Tibial nerve (tissue), 4 donors: ENCODE results near the gene PREPL. TPM values are rescaled to one million over a fixed set of nuclear protein-coding genes. Genes with fewer than 3 reads are reported as not detected.
"Not testable (repeated sequence)": the region's sequence is repeated elsewhere in the genome, so short reads cannot be mapped to it uniquely, and the experiment has no call there.

Experiments used
- DNase-seq, 2 donors: peaks; one replicate each; pipeline ENCODE4 v3.0.0-alpha.2; 2019; ENCODE audit warnings: low spot score in 2 of 2
- H3K27ac ChIP-seq, 4 donors: fragments of 200-600 bp; sonication (generic) in 3 of 4; one replicate each; pipeline ENCODE4 v1.5.1; 2017 to 2019; ENCODE audit warnings: mild to moderate bottlenecking in 1 of 4
- H3K27me3 ChIP-seq, 2 donors: fragments of 200-600 bp; sonication (generic) in 1 of 2; one replicate each; pipeline versions ENCODE4 v1.5.1 to v1.6.0; 2017 to 2019
- H3K36me3 ChIP-seq, 3 donors: fragments of 200-600 bp; sonication (generic); one replicate each; pipeline ENCODE4 v1.5.1; 2018 to 2019
- H3K4me1 ChIP-seq, 4 donors: fragments of 200-600 bp; sonication (generic) in 3 of 4; one replicate each; pipeline ENCODE4 v1.5.1; 2017 to 2019
- H3K4me3 ChIP-seq, 4 donors: fragments of 200-600 bp; sonication (generic) in 3 of 4; one replicate each; pipeline ENCODE4 v1.5.1; 2017 to 2019; ENCODE audit warnings: mild to moderate bottlenecking in 1 of 4, moderate library complexity in 1 of 4
- H3K9me3 ChIP-seq, 4 donors: fragments of 200-600 bp; sonication (generic) in 3 of 4; one replicate each; pipeline ENCODE4 v1.5.1; 2017 to 2019
- CTCF ChIP-seq, 5 experiments: fragments of 200-600 bp in 3 of 5; fragments of 450-650 bp in 2 of 5; sonication (generic) in 3 of 5; IDR thresholded peaks; one replicate each; pipeline ENCODE4 v1.5.1; 2016 to 2019; ENCODE audit warnings: antibody characterized with exemption in 5 of 5, mild to moderate bottlenecking in 3 of 5, moderate library complexity in 2 of 5
- EP300 ChIP-seq, 2 donors: sonication (generic); formaldehyde crosslinking; IDR thresholded peaks; one replicate each; pipeline ENCODE4 v1.6.1; 2017; ENCODE audit warnings: antibody characterized with exemption in 2 of 2, mild to moderate bottlenecking in 1 of 2
- POLR2A ChIP-seq, 2 donors: fragments of 450-650 bp; IDR thresholded peaks; one replicate each; pipeline ENCODE4 v1.6.1; 2017; ENCODE audit warnings: antibody characterized with exemption in 2 of 2, mild to moderate bottlenecking in 2 of 2, moderate library complexity in 2 of 2
- WGBS, 2 donors: methylation state at CpG; one replicate each; pipeline ENCODE4 v1.1.5; 2018; 5-methylcytosine and 5-hydroxymethylcytosine counted together
- total RNA-seq, 4 donors: library from RNA; depleted of rRNA; stranded (reverse); fragments of >200 nt; gene quantifications; one replicate each; pipeline ENCODE4 v1.1.0, GENCODE V29; 2016

Gene PREPL
- total RNA-seq, 4 donors from 2014 or later = 33.0 to 69.5 (median 60.2) TPM

DNA sequence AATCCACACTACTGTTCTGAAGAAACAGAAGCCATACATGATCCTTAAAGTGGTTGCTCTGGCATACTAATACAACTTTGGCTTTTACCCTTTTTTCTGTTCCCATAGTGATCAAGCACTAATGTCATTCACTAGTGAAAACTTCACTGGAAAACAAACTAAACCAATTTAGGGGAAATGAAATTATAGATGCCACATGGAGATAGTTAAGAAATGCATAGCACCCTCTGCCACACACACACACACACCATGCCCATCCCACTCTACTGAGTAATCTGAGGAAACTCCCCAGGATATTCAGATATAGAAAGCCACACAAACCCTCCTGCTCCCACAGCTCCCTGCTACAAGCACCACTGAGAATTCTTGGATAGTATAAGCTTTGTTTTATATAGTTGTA lies 46.9 kb downstream of the PREPL start:
- no peak for DNase-seq
- Histone ChIP-seq H3K4me1 (no peaks in the 10 kb centered on the region), H3K9me3 (peaks cover 0 to 30% (median 8%) of the 10 kb centered on the region in 4 donors), H3K27ac (no peak overlapping the region), H3K27me3 (no peaks in the 10 kb centered on the region), H3K4me3 (no peak overlapping the region), H3K36me3 (peaks cover 0 to 76% (median 0%) of the 10 kb centered on the region in 3 donors)
- no peak for TF ChIP-seq EP300 (IDR thresholded peaks at IDR 0.05)
- no peak for TF ChIP-seq CTCF (IDR thresholded peaks at IDR 0.05)
- no peak for TF ChIP-seq POLR2A (IDR thresholded peaks at IDR 0.05)

DNA sequence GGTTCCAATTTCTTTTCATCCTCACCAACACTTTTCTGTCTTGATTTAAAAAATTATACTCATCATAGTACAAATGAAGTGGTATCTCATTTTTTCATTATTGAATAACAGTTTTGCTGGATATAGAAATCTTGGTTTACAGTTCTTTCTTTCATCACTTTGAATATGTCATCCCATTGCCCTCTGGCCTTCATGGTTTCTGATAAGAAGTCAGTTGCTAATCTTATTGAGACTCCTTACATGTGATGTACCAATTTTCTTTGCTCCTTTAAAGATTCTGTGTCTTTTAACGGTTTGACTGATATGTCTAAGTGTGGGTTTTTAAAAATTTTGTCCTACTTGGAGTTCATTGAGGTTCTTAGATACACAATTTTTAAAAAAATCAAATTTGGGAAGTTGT lies 51.0 kb downstream of the PREPL start:
- no peaks in the 10 kb centered on the region for H3K27me3 ChIP-seq
- no peaks in the 10 kb centered on the region for H3K4me1 ChIP-seq
- DNase-seq = no peak
- no peak overlapping the region for H3K27ac ChIP-seq
- WGBS, 2 donors = 97 to 100% methylated on average over 1 of the region's 1 CpG
- H3K9me3 ChIP-seq = peaks cover 0 to 38% (median 12%) of the 10 kb centered on the region in 4 donors
- no peak for TF ChIP-seq EP300 (IDR thresholded peaks at IDR 0.05)
- TF ChIP-seq CTCF (IDR thresholded peaks at IDR 0.05) = no peak
- peaks cover 0 to 49% (median 0%) of the 10 kb centered on the region in 3 donors for H3K36me3 ChIP-seq
- no peak overlapping the region for H3K4me3 ChIP-seq

DNA sequence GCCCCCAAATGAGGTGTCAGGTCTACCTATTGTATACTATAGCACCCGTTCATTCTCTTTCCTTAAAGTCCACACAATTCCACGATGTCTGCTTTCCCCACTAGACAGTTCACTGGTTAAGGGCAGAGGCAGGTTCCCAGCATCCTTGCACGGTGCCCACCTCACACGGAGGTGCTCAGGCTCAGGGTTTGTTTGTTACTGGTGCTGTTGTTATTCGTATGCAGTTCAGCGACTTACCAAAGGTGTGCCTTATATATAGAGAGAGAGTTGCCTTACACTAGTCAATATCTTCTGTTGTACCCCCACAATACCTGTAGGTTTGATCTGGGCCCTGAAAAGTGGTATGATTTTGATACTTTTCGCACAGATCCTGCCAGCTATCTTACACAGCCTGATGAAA lies 55.4 kb downstream of the PREPL start:
- WGBS, 2 donors = 82 to 83% methylated on average over 7 of the region's 7 CpGs
- peaks cover 0 to 5% (median 0%) of the 10 kb centered on the region in 3 donors for H3K36me3 ChIP-seq
- no peaks in the 10 kb centered on the region for H3K27me3 ChIP-seq
- DNase-seq = no peak
- H3K9me3 ChIP-seq = peaks cover 0 to 27% (median 12%) of the 10 kb centered on the region in 4 donors
- H3K4me1 ChIP-seq = no peaks in the 10 kb centered on the region
- no peak overlapping the region for H3K4me3 ChIP-seq
- TF ChIP-seq CTCF (IDR thresholded peaks at IDR 0.05) = no peak
- no peak for TF ChIP-seq POLR2A (IDR thresholded peaks at IDR 0.05)
- no peak for TF ChIP-seq EP300 (IDR thresholded peaks at IDR 0.05)
- no peak overlapping the region for H3K27ac ChIP-seq

GRCh38 chr2:44304258-44304657 lies 57.0 kb downstream of the PREPL start:
- no peak for TF ChIP-seq POLR2A (IDR thresholded peaks at IDR 0.05)
- TF ChIP-seq CTCF (IDR thresholded peaks at IDR 0.05) = no peak
- no peak for TF ChIP-seq EP300 (IDR thresholded peaks at IDR 0.05)
- no peaks in the 10 kb centered on the region for H3K36me3 ChIP-seq
- DNase-seq = no peak
- no peaks in the 10 kb centered on the region for H3K4me1 ChIP-seq
- peaks cover 0 to 11% (median 4%) of the 10 kb centered on the region in 4 donors for H3K9me3 ChIP-seq
- H3K27me3 ChIP-seq = no peaks in the 10 kb centered on the region
- WGBS, 2 donors = 64 to 100% methylated on average over 1 of the region's 1 CpG
- H3K4me3 ChIP-seq = no peak overlapping the region
- no peak overlapping the region for H3K27ac ChIP-seq

DNA sequence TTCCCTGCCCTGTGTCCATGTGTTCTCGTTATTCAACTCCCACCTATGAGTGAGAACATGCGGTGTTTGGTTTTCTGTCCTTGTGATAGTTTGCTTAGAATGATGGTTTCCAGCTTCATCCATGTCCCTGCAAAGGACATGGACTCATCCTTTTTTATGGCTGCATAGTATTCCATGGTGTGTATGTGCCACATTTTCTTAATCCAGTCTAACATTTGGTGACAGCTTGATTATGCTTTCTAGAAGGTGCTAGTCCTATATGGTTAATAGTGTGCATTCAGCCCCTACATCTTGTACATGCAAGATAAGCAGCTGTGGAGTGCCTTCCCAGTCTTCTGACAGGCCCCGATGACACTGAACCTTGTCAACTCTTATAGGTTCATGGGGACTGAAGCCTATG lies 57.5 kb downstream of the PREPL start:
- not testable (repeated sequence) for H3K27me3 ChIP-seq, DNase-seq, H3K27ac ChIP-seq, H3K4me3 ChIP-seq, H3K36me3 ChIP-seq, H3K4me1 ChIP-seq, H3K9me3 ChIP-seq
- WGBS, 2 donors = 98 to 100% methylated on average over 3 of the region's 3 CpGs

DNA sequence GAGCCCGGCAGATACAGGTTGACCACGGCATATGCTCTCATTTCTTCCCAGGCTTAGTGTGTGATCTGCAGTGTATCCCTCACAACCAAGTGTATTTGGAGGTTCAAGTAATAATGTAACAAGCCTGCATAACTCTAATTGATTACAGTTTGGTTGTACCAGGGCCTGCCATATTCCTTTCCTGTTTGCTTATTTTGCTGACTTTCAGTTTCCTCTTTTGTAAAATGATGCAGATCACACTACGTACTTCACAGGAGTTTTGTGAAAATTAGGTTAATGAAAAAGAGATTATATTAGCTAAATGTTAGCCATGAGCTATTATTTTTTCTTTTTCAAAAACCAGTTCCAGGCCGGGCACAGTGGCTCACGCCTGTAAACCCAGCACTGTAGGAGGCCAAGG lies 60.2 kb downstream of the PREPL start:
- H3K9me3 ChIP-seq = peaks cover 0 to 4% (median 0%) of the 10 kb centered on the region in 4 donors
- H3K36me3 ChIP-seq = no peaks in the 10 kb centered on the region
- no peak overlapping the region for H3K27ac ChIP-seq
- H3K4me1 ChIP-seq = no peaks in the 10 kb centered on the region
- H3K4me3 ChIP-seq = no peak overlapping the region
- no peak for DNase-seq
- TF ChIP-seq EP300 (IDR thresholded peaks at IDR 0.05) (no peak), CTCF (IDR thresholded peaks at IDR 0.05) (no peak), POLR2A (IDR thresholded peaks at IDR 0.05) (no peak)
- 92 to 93% methylated on average over 5 of the region's 5 CpGs for WGBS, 2 donors
- H3K27me3 ChIP-seq = no peaks in the 10 kb centered on the region
